ENCODE results near the gene HADH. TPM values are rescaled to one million over a fixed set of nuclear protein-coding genes. Genes with fewer than 3 reads are reported as not detected.

The HADH gene
- total RNA-seq: 21.2 and 22.8 TPM in 2 replicates

- CTCF ChIA-PET: no interaction called here
- peaks cover 2% of the 10 kb centered on the region for H3K36me3 Mint-ChIP-seq (ENCODE audit: low read depth)
- H3K27me3 Mint-ChIP-seq: no peaks in the 10 kb centered on the region
- peaks cover 46% of the 10 kb centered on the region for H3K4me1 Mint-ChIP-seq
- H3K9me3 Mint-ChIP-seq: no peaks in the 10 kb centered on the region
- H3K27ac Mint-ChIP-seq: peak within 1 kb of the TSS; percentile 89
- peak within 1 kb of the TSS; percentile 94 for H3K4me3 Mint-ChIP-seq
- POLR2A ChIA-PET: interaction anchor here (0.6 to 3.1 kb wide), 5 partner anchors 25 to 636 kb away, joined by 3 to 13 read pairs (median 3); partner anchors contain the start of gene CYP2U1
- TF ChIP-seq CTCF (IDR thresholded peaks at IDR 0.05): no peak
- intact Hi-C loops (cut with micrococcal nuclease): loop anchor here (1.0 to 10.0 kb wide), 11 partner anchors 37 to 1826 kb away; partner anchors contain the start of genes AIMP1, CYP2U1, GAR1 and MCUB
- peak; percentile 98 for ATAC-seq (ENCODE audit: low read depth)
- peak; percentile 97 for DNase-seq
Observed at GRCh38 chr4:107989537-107990386, at the start of gene HADH. TSS of gene HADH (plus strand) at chr4:107989889. CDS start at chr4:107989933, 44 bp downstream.

- DNase-seq (no peak), ATAC-seq (ENCODE audit: low read depth) (no peak)
- peaks cover 56% of the 10 kb centered on the region for H3K36me3 Mint-ChIP-seq (ENCODE audit: low read depth)
- H3K4me1 Mint-ChIP-seq: peaks cover 2% of the 10 kb centered on the region
- POLR2A ChIA-PET: no interaction called here
- CTCF ChIA-PET: no interaction called here
- intact Hi-C loops (cut with micrococcal nuclease): no loop called here
- no peak overlapping the region for H3K27ac Mint-ChIP-seq
- H3K4me3 Mint-ChIP-seq: no peak overlapping the region
- H3K9me3 Mint-ChIP-seq: no peaks in the 10 kb centered on the region
- no peaks in the 10 kb centered on the region for H3K27me3 Mint-ChIP-seq
- no peak for TF ChIP-seq CTCF (IDR thresholded peaks at IDR 0.05)
Observed at GRCh38 chr4:107945809-107946208, 43.9 kb upstream of the HADH start.

GRCh38 chr4:107950746-107951540, 38.7 kb upstream of the HADH start:
- intact Hi-C loops (cut with micrococcal nuclease): loop anchor here (5.0 kb wide), 1 partner anchor 36 kb away; the partner anchor contains the start of gene HADH
- H3K36me3 Mint-ChIP-seq (ENCODE audit: low read depth): peaks cover 66% of the 10 kb centered on the region
- no peak for TF ChIP-seq CTCF (IDR thresholded peaks at IDR 0.05)
- DNase-seq: no peak
- CTCF ChIA-PET: no interaction called here
- no peak for ATAC-seq (ENCODE audit: low read depth)
- no peaks in the 10 kb centered on the region for H3K27me3 Mint-ChIP-seq
- H3K4me3 Mint-ChIP-seq: no peak overlapping the region
- H3K4me1 Mint-ChIP-seq: no peaks in the 10 kb centered on the region
- POLR2A ChIA-PET: no interaction called here
- H3K9me3 Mint-ChIP-seq: peaks cover 7% of the 10 kb centered on the region
- H3K27ac Mint-ChIP-seq: no peak overlapping the region

GRCh38 chr4:107951551-107951950, 38.1 kb upstream of the HADH start:
- peaks cover 65% of the 10 kb centered on the region for H3K36me3 Mint-ChIP-seq (ENCODE audit: low read depth)
- no peak overlapping the region for H3K4me3 Mint-ChIP-seq
- ChIA-PET CTCF (no interaction called here), POLR2A (no interaction called here)
- H3K9me3 Mint-ChIP-seq: peaks cover 12% of the 10 kb centered on the region
- no peak for TF ChIP-seq CTCF (IDR thresholded peaks at IDR 0.05)
- no peak for DNase-seq
- no peaks in the 10 kb centered on the region for H3K27me3 Mint-ChIP-seq
- intact Hi-C loops (cut with micrococcal nuclease): loop anchor here (5.0 kb wide), 1 partner anchor 36 kb away; the partner anchor contains the start of gene HADH
- H3K4me1 Mint-ChIP-seq: no peaks in the 10 kb centered on the region
- no peak for ATAC-seq (ENCODE audit: low read depth)
- H3K27ac Mint-ChIP-seq: no peak overlapping the region

- peaks cover 6% of the 10 kb centered on the region for H3K27me3 Mint-ChIP-seq
- no peak for ATAC-seq (ENCODE audit: low read depth)
- H3K27ac Mint-ChIP-seq: no peak overlapping the region
- H3K36me3 Mint-ChIP-seq (ENCODE audit: low read depth): peaks cover 30% of the 10 kb centered on the region
- H3K4me1 Mint-ChIP-seq: no peaks in the 10 kb centered on the region
- intact Hi-C loops (cut with micrococcal nuclease): no loop called here
- H3K9me3 Mint-ChIP-seq: peaks cover 18% of the 10 kb centered on the region
- no peak overlapping the region for H3K4me3 Mint-ChIP-seq
- ChIA-PET POLR2A (no interaction called here), CTCF (no interaction called here)
- TF ChIP-seq CTCF (IDR thresholded peaks at IDR 0.05): no peak
- DNase-seq: no peak
Observed at GRCh38 chr4:107956011-107956410, 33.7 kb upstream of the HADH start.

Data from activated B cell treated with CpG ODN at 0.5 μM for 24 hours (primary cell).